Central memory CD8-positive, alpha-beta T cell (primary cell): ENCODE results near the gene AMN.

ENCODE experiments used
- ATAC-seq: fragments of 150-1000 bp; cut with Tn5 transposase; replicated peaks from 2 replicates; pipeline ENCODE4 v1.10.0; 2022; ENCODE audit warnings: mild to moderate bottlenecking, moderate FRiP score, moderate number of reproducible peaks; ENCODE audit not compliant: poor library complexity, severe bottlenecking; ENCODE audit errors: extremely low read depth
- DNase-seq, 2 donors: peaks; one replicate each; pipeline ENCODE4 v3.0.0; 2021; ENCODE audit warnings: low spot score in 2 of 2
- H3K27ac Mint-ChIP-seq: one replicate; pipeline ENCODE4 v1.8.0; 2022; ENCODE audit warnings: low read depth, mild to moderate bottlenecking, moderate library complexity, mixed read lengths
- H3K27me3 Mint-ChIP-seq: one replicate; pipeline ENCODE4 v1.8.0; 2022; ENCODE audit warnings: mixed read lengths
- H3K36me3 Mint-ChIP-seq: one replicate; pipeline ENCODE4 v1.8.0; 2022; ENCODE audit warnings: mild to moderate bottlenecking, moderate library complexity, mixed read lengths; ENCODE audit not compliant: insufficient read depth
- H3K4me1 Mint-ChIP-seq: one replicate; pipeline ENCODE4 v1.8.0; 2022; ENCODE audit warnings: mixed read lengths
- H3K4me3 Mint-ChIP-seq: one replicate; pipeline ENCODE4 v1.8.0; 2022; ENCODE audit warnings: mild to moderate bottlenecking, moderate library complexity, mixed read lengths
- H3K9me3 Mint-ChIP-seq: one replicate; pipeline ENCODE4 v1.8.0; 2022; ENCODE audit warnings: mixed read lengths

AMN gene

GRCh38 chr14:102979406-102979805, 56.9 kb downstream of the AMN start:
- Mint-ChIP-seq H3K9me3 (no peaks in the 10 kb centered on the region), H3K27ac (no peak overlapping the region), H3K4me1 (no peaks in the 10 kb centered on the region), H3K27me3 (peaks cover 38% of the 10 kb centered on the region), H3K36me3 (peaks cover 2% of the 10 kb centered on the region), H3K4me3 (no peak overlapping the region)
- DNase-seq = no peak
- no peak for ATAC-seq

DNA sequence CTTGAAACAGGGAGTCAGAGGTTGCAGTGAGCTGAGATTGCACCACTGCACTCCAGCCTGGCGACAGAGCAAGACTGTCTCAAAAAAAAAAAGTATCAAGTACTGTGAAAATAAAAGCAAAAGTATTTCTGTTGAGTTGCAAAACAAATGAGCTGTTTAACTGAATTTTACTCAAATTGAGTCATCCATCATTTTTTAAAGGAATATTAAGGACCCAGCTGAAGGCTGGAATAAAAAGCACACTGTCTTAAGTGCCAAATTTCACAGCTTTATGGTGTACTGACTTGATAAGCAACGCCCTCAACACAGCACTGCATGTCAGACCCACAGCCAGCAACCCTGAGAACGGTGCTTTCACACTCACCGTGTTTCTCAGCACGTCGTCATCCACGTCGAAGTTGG, 57.9 kb downstream of the AMN start:
- DNase-seq (no peak), ATAC-seq (no peak)
- Mint-ChIP-seq H3K4me1 (no peaks in the 10 kb centered on the region), H3K36me3 (peaks cover 2% of the 10 kb centered on the region), H3K9me3 (no peaks in the 10 kb centered on the region), H3K27me3 (peaks cover 48% of the 10 kb centered on the region), H3K27ac (no peak overlapping the region), H3K4me3 (no peak overlapping the region)
